DND-41 (cell line): Measurements from ENCODE around the gene FAM107A.

ENCODE experiments used
- EZH2 ChIP-seq: IDR thresholded peaks from 3 replicates; pipeline ENCODE4 v1.6.1; 2012; ENCODE audit warnings: borderline replicate concordance, low read depth, mild to moderate bottlenecking, moderate library complexity, low read length, inconsistent platforms; ENCODE audit not compliant: severe bottlenecking
- TF ChIP-seq, protein P1 (sequence below): IDR thresholded peaks from 2 replicates; pipeline ENCODE4 v1.5.1; 2012; ENCODE audit warnings: borderline replicate concordance, low read length, moderate library complexity, mild to moderate bottlenecking; ENCODE audit not compliant: poor library complexity, severe bottlenecking; ENCODE audit errors: extremely low read depth

DNA sequence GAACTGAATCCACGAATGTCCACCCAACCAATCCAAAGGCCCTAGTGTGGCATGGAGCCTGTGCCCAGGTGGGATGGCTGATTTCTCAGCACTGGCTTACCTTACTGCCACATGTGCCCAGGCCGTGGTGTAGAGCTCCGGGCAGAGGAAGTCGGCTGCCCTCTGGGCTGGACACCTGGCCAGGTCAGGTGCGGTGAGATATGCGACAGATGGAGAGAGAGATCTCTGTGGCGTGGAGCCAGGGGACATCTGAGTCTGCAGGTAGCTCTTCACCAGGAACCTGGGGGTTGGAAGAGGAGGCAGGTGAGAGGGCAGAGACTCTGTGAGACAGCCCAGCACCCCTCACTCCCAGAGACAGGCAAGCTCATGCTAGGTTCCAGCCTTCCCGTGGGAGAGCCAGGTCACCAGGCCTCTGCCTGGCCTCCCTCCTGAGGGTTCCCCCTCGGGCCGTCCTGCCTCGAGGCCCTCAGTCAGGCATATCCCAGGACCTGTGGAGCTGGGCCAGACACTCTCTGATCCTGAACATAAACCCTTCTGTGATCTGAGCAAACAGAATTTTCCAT, 52.8 kb downstream of the FAM107A start:
- TF ChIP-seq, protein P1, sequence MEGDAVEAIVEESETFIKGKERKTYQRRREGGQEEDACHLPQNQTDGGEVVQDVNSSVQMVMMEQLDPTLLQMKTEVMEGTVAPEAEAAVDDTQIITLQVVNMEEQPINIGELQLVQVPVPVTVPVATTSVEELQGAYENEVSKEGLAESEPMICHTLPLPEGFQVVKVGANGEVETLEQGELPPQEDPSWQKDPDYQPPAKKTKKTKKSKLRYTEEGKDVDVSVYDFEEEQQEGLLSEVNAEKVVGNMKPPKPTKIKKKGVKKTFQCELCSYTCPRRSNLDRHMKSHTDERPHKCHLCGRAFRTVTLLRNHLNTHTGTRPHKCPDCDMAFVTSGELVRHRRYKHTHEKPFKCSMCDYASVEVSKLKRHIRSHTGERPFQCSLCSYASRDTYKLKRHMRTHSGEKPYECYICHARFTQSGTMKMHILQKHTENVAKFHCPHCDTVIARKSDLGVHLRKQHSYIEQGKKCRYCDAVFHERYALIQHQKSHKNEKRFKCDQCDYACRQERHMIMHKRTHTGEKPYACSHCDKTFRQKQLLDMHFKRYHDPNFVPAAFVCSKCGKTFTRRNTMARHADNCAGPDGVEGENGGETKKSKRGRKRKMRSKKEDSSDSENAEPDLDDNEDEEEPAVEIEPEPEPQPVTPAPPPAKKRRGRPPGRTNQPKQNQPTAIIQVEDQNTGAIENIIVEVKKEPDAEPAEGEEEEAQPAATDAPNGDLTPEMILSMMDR = no peak
- TF ChIP-seq EZH2 = no peak
